HEK293T (cell line): ENCODE data around the gene KCTD4.

Experiments used
- BHLHE40 ChIP-seq: fragments of 450-650 bp; IDR thresholded peaks from 2 replicates; pipeline ENCODE4 v1.6.1; 2016; ENCODE audit warnings: mild to moderate bottlenecking, moderate library complexity, borderline replicate concordance
- CTBP1 ChIP-seq: fragments of 450-650 bp; IDR thresholded peaks from 2 replicates; pipeline ENCODE4 v1.6.1; 2016; ENCODE audit warnings: borderline replicate concordance
- FOXA1 ChIP-seq: fragments of 450-650 bp; IDR thresholded peaks from 2 replicates; pipeline ENCODE4 v1.6.1; 2016; ENCODE audit warnings: mild to moderate bottlenecking
- FOXK2 ChIP-seq: fragments of 450-650 bp; IDR thresholded peaks from 2 replicates; pipeline ENCODE4 v1.6.1; 2016; ENCODE audit warnings: mild to moderate bottlenecking
- FOXM1 ChIP-seq: fragments of 450-650 bp; IDR thresholded peaks from 2 replicates; pipeline ENCODE4 v1.6.1; 2017; ENCODE audit warnings: mild to moderate bottlenecking, borderline replicate concordance
- L3MBTL2 ChIP-seq: fragments of 450-650 bp; conservative IDR thresholded peaks from 2 replicates; pipeline ENCODE4 v1.6.1; 2016; ENCODE audit warnings: mild to moderate bottlenecking
- LEF1 ChIP-seq: fragments of 450-650 bp; IDR thresholded peaks from 2 replicates; pipeline ENCODE4 v1.6.1; 2017; ENCODE audit warnings: mild to moderate bottlenecking, borderline replicate concordance
- NFRKB ChIP-seq: fragments of 450-650 bp; IDR thresholded peaks from 2 replicates; pipeline ENCODE4 v1.6.1; 2016; ENCODE audit warnings: mild to moderate bottlenecking, moderate library complexity
- SP1 ChIP-seq: fragments of 450-650 bp; IDR thresholded peaks from 2 replicates; pipeline ENCODE4 v1.6.1; 2017
- SUZ12 ChIP-seq: fragments of 450-650 bp; IDR thresholded peaks from 2 replicates; pipeline ENCODE4 v1.6.1; 2016; ENCODE audit warnings: mild to moderate bottlenecking
- TARDBP ChIP-seq: fragments of 450-650 bp; IDR thresholded peaks from 2 replicates; pipeline ENCODE4 v1.6.1; 2016
- ZNF384 ChIP-seq: fragments of 450-650 bp; IDR thresholded peaks from 2 replicates; pipeline ENCODE4 v1.6.1; 2016

DNA sequence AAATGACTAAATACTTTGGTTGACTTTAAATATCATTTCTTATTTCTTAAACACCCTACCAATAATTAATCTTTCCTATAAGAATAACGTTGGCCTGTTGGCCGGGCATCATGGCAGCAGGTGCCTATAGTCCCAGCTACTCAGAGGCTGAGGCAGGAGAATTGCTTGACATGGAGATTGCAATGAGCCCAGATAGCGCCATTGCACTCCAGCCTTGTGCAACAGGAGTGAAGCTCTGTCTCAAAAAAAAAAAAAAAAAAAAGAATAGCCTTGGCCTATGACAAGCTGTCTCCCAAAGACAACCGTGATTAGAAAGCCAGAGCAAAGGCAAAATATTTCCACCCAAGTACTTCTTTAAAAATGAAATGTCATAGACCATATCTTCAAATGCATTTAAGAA, 24.5 kb upstream of the KCTD4 start:
- TF ChIP-seq CTBP1 (no peak), SP1 (no peak), BHLHE40 (no peak), ZNF384 (no peak), LEF1 (no peak), FOXA1 (no peak), SUZ12 (no peak), FOXM1 (no peak), TARDBP (no peak), L3MBTL2 (no peak), FOXK2 (no peak), NFRKB (no peak)
